Naive thymus-derived CD8-positive, alpha-beta T cell (primary cell): ENCODE results near the gene PIK3R3. TPM values are rescaled to one million over a fixed set of nuclear protein-coding genes. Genes with fewer than 3 reads are reported as not detected.
"Not testable (repeated sequence)": the region's sequence is repeated elsewhere in the genome, so short reads cannot be mapped to it uniquely, and the experiment has no call there.

Experiments
- ATAC-seq, 2 donors: fragments of 150-1000 bp; cut with Tn5 transposase in 1 of 2; sonication (Bioruptor Pico), chemical (Tn5 transposase) in 1 of 2; 1 replicate in 1 of 2; 2 replicates in 1 of 2; pipeline ENCODE4 v1.10.0; 2021; ENCODE audit warnings: mild to moderate bottlenecking in 2 of 2, moderate library complexity in 2 of 2
- POLR2A ChIA-PET: fragments of 350-600 bp; sonication (Branson Sonifier 250); formaldehyde crosslinking; loops from one replicate; lab custom pipeline; 2021; ENCODE audit warnings: antibody characterized with exemption; lab: Charles Lee
- DNase-seq, 10 donors: peaks; one replicate each; pipeline versions ENCODE4 v3.0.0 to v3.0.0-alpha.2; 2020 to 2022
- H3K27ac Mint-ChIP-seq, 10 donors: one replicate each; pipeline ENCODE4 v1.8.0; 2020 to 2022; ENCODE audit warnings: mild to moderate bottlenecking in 10 of 10, mixed read lengths in 10 of 10, moderate library complexity in 4 of 10, inconsistent platforms in 1 of 10
- H3K27me3 Mint-ChIP-seq, 5 donors: one replicate each; pipeline ENCODE4 v1.8.0; 2021 to 2022; ENCODE audit warnings: mixed read lengths in 5 of 5
- H3K36me3 Mint-ChIP-seq, 3 donors: one replicate each; pipeline ENCODE4 v1.8.0; 2020 to 2022; ENCODE audit warnings: mixed read lengths in 3 of 3, mild to moderate bottlenecking in 2 of 3, inconsistent platforms in 1 of 3
- H3K4me1 Mint-ChIP-seq, 4 donors: one replicate each; pipeline ENCODE4 v1.8.0; 2021 to 2022; ENCODE audit warnings: mixed read lengths in 4 of 4
- H3K4me3 Mint-ChIP-seq, 10 donors: one replicate each; pipeline ENCODE4 v1.8.0; 2020 to 2022; ENCODE audit warnings: mild to moderate bottlenecking in 10 of 10, mixed read lengths in 10 of 10, moderate library complexity in 6 of 10, inconsistent platforms in 1 of 10
- H3K9me3 Mint-ChIP-seq, 9 donors: one replicate each; pipeline ENCODE4 v1.8.0; 2020 to 2022; ENCODE audit warnings: mixed read lengths in 9 of 9, mild to moderate bottlenecking in 3 of 9, inconsistent platforms in 1 of 9, moderate library complexity in 1 of 9
- polyA plus RNA-seq, 3 donors: library from polyadenylated mRNA; unstranded; fragments of 300-500 nt; fragmentation: Illumina TruSeq; gene quantifications; one replicate each; pipeline ENCODE4 v1.2.3, GENCODE V29; 2021
- total RNA-seq, 8 experiments: library from RNA in 2 of 8; stranded (reverse) in 2 of 8; gene quantifications; one replicate each; pipeline ENCODE4 v1.2.3 and lab custom pipeline; 2021 to 2026

Gene PIK3R3
- total and polyA plus RNA-seq, 5 experiments from 2014 or later = 0.41 to 1.4 (median 0.82) TPM

GRCh38 chr1:46117810-46118494 is 14.5 kb downstream of the PIK3R3 start:
- POLR2A ChIA-PET = no interaction called here

GRCh38 chr1:46114925-46115603 is 17.4 kb downstream of the PIK3R3 start:
- H3K27me3 Mint-ChIP-seq = peaks cover 0 to 5% (median 0%) of the 10 kb centered on the region in 5 donors
- H3K36me3 Mint-ChIP-seq = no peaks in the 10 kb centered on the region
- ATAC-seq (no peak), DNase-seq (no peak)
- POLR2A ChIA-PET = no interaction called here
- no peak overlapping the region for H3K27ac Mint-ChIP-seq
- H3K4me1 Mint-ChIP-seq = no peaks in the 10 kb centered on the region
- no peaks in the 10 kb centered on the region for H3K9me3 Mint-ChIP-seq
- H3K4me3 Mint-ChIP-seq = no peak overlapping the region

More at GRCh38 chr1:46117810-46118494, 14.5 kb downstream of the PIK3R3 start:
- DNase-seq = no peak
- H3K9me3 Mint-ChIP-seq = no peaks in the 10 kb centered on the region
- no peak overlapping the region for H3K4me3 Mint-ChIP-seq
- no peak for ATAC-seq
- H3K36me3 Mint-ChIP-seq = no peaks in the 10 kb centered on the region
- H3K27me3 Mint-ChIP-seq = peaks cover 0 to 5% (median 0%) of the 10 kb centered on the region in 5 donors
- no peaks in the 10 kb centered on the region for H3K4me1 Mint-ChIP-seq
- H3K27ac Mint-ChIP-seq = no peak overlapping the region

- H3K4me3 Mint-ChIP-seq = no peak overlapping the region
- no peaks in the 10 kb centered on the region for H3K36me3 Mint-ChIP-seq
- POLR2A ChIA-PET = no interaction called here
- no peaks in the 10 kb centered on the region for H3K9me3 Mint-ChIP-seq
- H3K4me1 Mint-ChIP-seq = no peaks in the 10 kb centered on the region
- H3K27me3 Mint-ChIP-seq = peaks cover 0 to 7% (median 1%) of the 10 kb centered on the region in 5 donors
- H3K27ac Mint-ChIP-seq = no peak overlapping the region
- DNase-seq (no peak), ATAC-seq (no peak)
Observed at GRCh38 chr1:46113948-46114347, 18.5 kb downstream of the PIK3R3 start.

GRCh38 chr1:46112108-46112507 is 20.3 kb downstream of the PIK3R3 start:
- DNase-seq (no peak), ATAC-seq (no peak)
- Mint-ChIP-seq H3K27me3 (peaks cover 0 to 9% (median 4%) of the 10 kb centered on the region in 5 donors), H3K9me3 (no peaks in the 10 kb centered on the region), H3K4me1 (no peaks in the 10 kb centered on the region), H3K4me3 (no peak overlapping the region), H3K27ac (no peak overlapping the region), H3K36me3 (no peaks in the 10 kb centered on the region)
- POLR2A ChIA-PET = no interaction called here

GRCh38 chr1:46110521-46110920 is 21.9 kb downstream of the PIK3R3 start:
- no peak overlapping the region for H3K27ac Mint-ChIP-seq
- no peak overlapping the region for H3K4me3 Mint-ChIP-seq
- ATAC-seq (no peak), DNase-seq (no peak)
- POLR2A ChIA-PET = no interaction called here
- peaks cover 0 to 9% (median 4%) of the 10 kb centered on the region in 5 donors for H3K27me3 Mint-ChIP-seq
- no peaks in the 10 kb centered on the region for H3K9me3 Mint-ChIP-seq
- H3K36me3 Mint-ChIP-seq = no peaks in the 10 kb centered on the region
- no peaks in the 10 kb centered on the region for H3K4me1 Mint-ChIP-seq

- ATAC-seq (no peak), DNase-seq (no peak)
- no peak overlapping the region for H3K27ac Mint-ChIP-seq
- no peaks in the 10 kb centered on the region for H3K4me1 Mint-ChIP-seq
- H3K27me3 Mint-ChIP-seq = no peaks in the 10 kb centered on the region
- H3K9me3 Mint-ChIP-seq = peaks cover 0 to 13% (median 0%) of the 10 kb centered on the region in 9 donors
- H3K36me3 Mint-ChIP-seq = peaks cover 0 to 5% (median 5%) of the 10 kb centered on the region in 3 donors
- H3K4me3 Mint-ChIP-seq = no peak overlapping the region
- POLR2A ChIA-PET = no interaction called here
Observed at GRCh38 chr1:46102769-46103476, 29.5 kb downstream of the PIK3R3 start.

- Mint-ChIP-seq H3K27me3 (peaks cover 0 to 2% (median 2%) of the 10 kb centered on the region in 5 donors), H3K27ac (no peak overlapping the region), H3K4me3 (no peak overlapping the region), H3K4me1 (peaks cover 0 to 5% (median 0%) of the 10 kb centered on the region in 4 donors), H3K9me3 (peaks cover 0 to 13% (median 0%) of the 10 kb centered on the region in 9 donors), H3K36me3 (peaks cover 0 to 5% (median 5%) of the 10 kb centered on the region in 3 donors)
- no peak for DNase-seq
- POLR2A ChIA-PET = no interaction called here
- ATAC-seq = no peak
Observed at GRCh38 chr1:46099215-46099614, 33.2 kb downstream of the PIK3R3 start.

GRCh38 chr1:46098027-46098712 is 34.3 kb downstream of the PIK3R3 start:
- Mint-ChIP-seq H3K4me1 (peaks cover 0 to 5% (median 0%) of the 10 kb centered on the region in 4 donors), H3K27ac (peak overlapping the region in 1 of 10 donors; percentile 34), H3K36me3 (peaks cover 0 to 5% (median 5%) of the 10 kb centered on the region in 3 donors), H3K27me3 (peaks cover 0 to 2% (median 2%) of the 10 kb centered on the region in 5 donors), H3K9me3 (peaks cover 0 to 13% (median 0%) of the 10 kb centered on the region in 9 donors), H3K4me3 (no peak overlapping the region)
- no peak for ATAC-seq
- DNase-seq = no peak
- POLR2A ChIA-PET = no interaction called here

- DNase-seq = no peak
- Mint-ChIP-seq H3K36me3 (peaks cover 0 to 5% (median 5%) of the 10 kb centered on the region in 3 donors), H3K27ac (no peak overlapping the region), H3K27me3 (peaks cover 0 to 6% (median 2%) of the 10 kb centered on the region in 5 donors), H3K4me1 (peaks cover 0 to 5% (median 0%) of the 10 kb centered on the region in 4 donors), H3K9me3 (peaks cover 0 to 13% (median 0%) of the 10 kb centered on the region in 9 donors), H3K4me3 (no peak overlapping the region)
- POLR2A ChIA-PET = no interaction called here
- no peak for ATAC-seq
Observed at GRCh38 chr1:46097149-46097472, 35.3 kb downstream of the PIK3R3 start.

- H3K27me3 Mint-ChIP-seq = peaks cover 0 to 6% (median 2%) of the 10 kb centered on the region in 5 donors
- no peak overlapping the region for H3K27ac Mint-ChIP-seq
- ATAC-seq (no peak), DNase-seq (no peak)
- peaks cover 0 to 13% (median 0%) of the 10 kb centered on the region in 9 donors for H3K9me3 Mint-ChIP-seq
- POLR2A ChIA-PET = no interaction called here
- peaks cover 0 to 5% (median 0%) of the 10 kb centered on the region in 4 donors for H3K4me1 Mint-ChIP-seq
- peaks cover 0 to 5% (median 5%) of the 10 kb centered on the region in 3 donors for H3K36me3 Mint-ChIP-seq
- no peak overlapping the region for H3K4me3 Mint-ChIP-seq
Observed at GRCh38 chr1:46096269-46097148, 35.9 kb downstream of the PIK3R3 start.

- H3K36me3 Mint-ChIP-seq, H3K27me3 Mint-ChIP-seq, ATAC-seq, H3K4me3 Mint-ChIP-seq, POLR2A ChIA-PET, H3K4me1 Mint-ChIP-seq, H3K27ac Mint-ChIP-seq, DNase-seq: not testable (repeated sequence)
- peaks cover 0 to 13% (median 0%) of the 10 kb centered on the region in 9 donors for H3K9me3 Mint-ChIP-seq
Observed at GRCh38 chr1:46095110-46095509, 37.3 kb downstream of the PIK3R3 start.
